Sigmoid colon (tissue), 7 donors: ENCODE data around the gene DGKI. TPM values are rescaled to one million over a fixed set of nuclear protein-coding genes. Genes with fewer than 3 reads are reported as not detected.

Source experiments
- DNase-seq: peaks from one replicate; pipeline ENCODE4 v3.0.0-alpha.2; 2019
- H3K27ac ChIP-seq, 4 donors: fragments of 200-600 bp; sonication (generic); one replicate each; pipeline ENCODE4 v1.5.1; 2016 to 2019; ENCODE audit warnings: mild to moderate bottlenecking in 1 of 4
- H3K27me3 ChIP-seq, 3 donors: fragments of 200-600 bp; sonication (generic); one replicate each; pipeline ENCODE4 v1.5.1; 2019; ENCODE audit warnings: mild to moderate bottlenecking in 1 of 3
- H3K36me3 ChIP-seq, 4 donors: fragments of 200-600 bp; sonication (generic); one replicate each; pipeline ENCODE4 v1.5.1; 2016 to 2019
- H3K4me1 ChIP-seq, 4 donors: fragments of 200-600 bp; sonication (generic); one replicate each; pipeline ENCODE4 v1.5.1; 2017 to 2019
- H3K4me3 ChIP-seq, 4 donors: fragments of 200-600 bp; sonication (generic); one replicate each; pipeline ENCODE4 v1.5.1; 2017 to 2019; ENCODE audit warnings: mild to moderate bottlenecking in 2 of 4, moderate library complexity in 1 of 4
- H3K9me3 ChIP-seq, 4 donors: fragments of 200-600 bp in 3 of 4; sonication (generic) in 3 of 4; one replicate each; pipeline versions ENCODE4 v1.5.1 to v1.6.1; 2013 to 2019
- EP300 ChIP-seq, 4 donors: sonication (generic); formaldehyde crosslinking; IDR thresholded peaks; one replicate each; pipeline ENCODE4 v1.6.1; 2017; ENCODE audit warnings: antibody characterized with exemption in 4 of 4
- POLR2A ChIP-seq, 2 donors: fragments of 450-650 bp; IDR thresholded peaks; one replicate each; pipeline ENCODE4 v1.6.1; 2016; ENCODE audit warnings: antibody characterized with exemption in 2 of 2, mild to moderate bottlenecking in 2 of 2, moderate library complexity in 2 of 2
- POLR2AphosphoS5 ChIP-seq, 4 donors: sonication (generic); formaldehyde crosslinking; IDR thresholded peaks; one replicate each; pipeline ENCODE4 v1.6.1; 2017; ENCODE audit warnings: antibody characterized with exemption in 4 of 4
- WGBS, 2 donors: extraction: QIAGEN DNeasy Blood & Tissue Kit; methylation state at CpG; one replicate each; pipeline ENCODE4 v1.1.7; 2013; 5-methylcytosine and 5-hydroxymethylcytosine counted together
- intact Hi-C: fragments of 100-400 bp; cut with DNase I; formaldehyde crosslinking; loops from one replicate; pipeline ENCODE4 v1.15.1; 2023
- polyA plus RNA-seq, 3 donors: library from polyadenylated mRNA; stranded (reverse); fragments of 200-250 nt; gene quantifications; one replicate each; pipeline ENCODE4 v1.2.3, GENCODE V29; 2013
- total RNA-seq, 4 donors: library from RNA; depleted of rRNA; stranded (reverse); fragments of >200 nt; gene quantifications; one replicate each; pipeline ENCODE4 v1.1.0, GENCODE V29; 2016
- TF ChIP-seq, protein P1 (sequence below), 4 experiments: fragments of 450-650 bp in 3 of 4; fragments of 200-600 bp in 1 of 4; IDR thresholded peaks; one replicate each; pipeline ENCODE4 v1.5.1; 2016 to 2019; ENCODE audit warnings: antibody characterized with exemption in 4 of 4, mild to moderate bottlenecking in 3 of 4, moderate library complexity in 2 of 4
- donor health status: healthy with polysubstance abuse.
- donor health status: Bipolar disorder and iron deficiency.
- donor health status: healthy.

Gene DGKI
- total and polyA plus RNA-seq, 7 donors, result 0.17 to 7.6 (median 1.0) TPM; not detected in 1

DNA sequence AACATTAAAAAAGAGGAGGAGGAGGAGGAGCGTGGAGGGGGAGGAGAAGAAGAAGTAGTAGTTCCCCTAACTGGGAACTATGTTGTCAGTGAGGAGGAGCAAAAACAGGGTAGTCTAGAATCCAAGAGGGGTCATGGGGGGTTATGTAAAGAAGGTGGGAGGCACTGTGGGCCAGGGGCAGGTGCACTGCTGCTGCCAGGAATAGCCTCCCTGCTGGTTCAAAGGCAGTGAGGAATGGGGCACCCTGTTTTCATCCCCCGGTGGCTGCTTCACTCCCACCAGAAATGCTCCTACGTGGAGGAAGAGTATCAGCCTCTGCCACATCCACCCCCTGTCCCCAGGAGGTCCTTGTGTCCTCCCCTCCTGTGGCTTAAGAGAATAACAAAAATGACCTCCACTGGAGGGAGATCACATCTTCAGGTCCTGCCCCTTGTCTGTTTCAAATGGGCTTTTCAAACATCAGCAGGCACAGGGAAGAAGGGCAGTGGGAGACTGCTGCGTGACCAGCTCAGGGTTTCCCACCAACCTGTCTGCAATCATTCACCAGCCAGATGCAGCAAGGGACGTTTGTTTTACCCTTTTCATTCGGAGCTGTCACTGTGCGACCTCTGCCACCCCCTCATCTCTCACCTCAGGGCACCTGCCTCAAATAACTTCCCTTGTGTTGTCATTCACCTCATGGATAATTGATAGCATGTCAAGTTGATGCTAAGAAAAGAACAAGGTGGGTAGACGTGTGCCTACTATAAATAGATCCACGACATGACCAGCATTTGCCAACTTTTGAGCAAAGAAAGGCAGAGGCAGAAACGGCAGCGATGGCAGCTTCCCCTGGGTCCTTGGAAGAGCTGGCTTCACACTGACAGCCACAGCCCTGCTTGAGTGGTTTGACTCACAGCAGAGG, 92.6 kb downstream of the DGKI start:
- no peak for DNase-seq
- Histone ChIP-seq H3K4me1 (peaks cover 0 to 9% (median 7%) of the 10 kb centered on the region in 4 donors), H3K9me3 (no peaks in the 10 kb centered on the region), H3K36me3 (no peaks in the 10 kb centered on the region), H3K4me3 (no peak overlapping the region), H3K27me3 (no peaks in the 10 kb centered on the region), H3K27ac (peak overlapping the region in 1 of 4 donors; percentile 47)
- 23 to 35% methylated on average over 11 of the region's 11 CpGs for WGBS, 2 donors
- intact Hi-C loops, result no loop called here
- TF ChIP-seq POLR2A (IDR thresholded peaks at IDR 0.05), result no peak

DNA sequence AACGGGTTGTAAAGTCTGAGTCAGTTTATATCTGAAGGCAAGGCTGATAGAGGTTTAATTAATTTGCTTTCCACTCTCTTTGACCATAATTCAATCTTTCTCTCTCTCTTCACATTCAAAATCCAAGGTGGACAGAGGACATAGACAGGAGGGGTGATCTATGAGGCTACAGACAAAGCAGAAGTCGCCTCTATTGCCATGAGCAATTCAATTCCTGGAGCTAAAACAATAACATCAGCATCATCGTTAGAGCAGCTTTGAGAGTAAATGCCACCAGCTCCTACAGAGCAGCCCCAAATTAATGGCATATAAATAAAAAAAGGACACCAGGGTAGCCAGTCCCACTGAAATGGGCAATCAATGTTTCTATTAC, 93.2 kb downstream of the DGKI start:
- intact Hi-C loops, result no loop called here
- no peaks in the 10 kb centered on the region for H3K36me3 ChIP-seq
- H3K27me3 ChIP-seq, result no peaks in the 10 kb centered on the region
- TF ChIP-seq POLR2AphosphoS5 (IDR thresholded peaks at IDR 0.05), result no peak
- H3K4me1 ChIP-seq, result peaks cover 0 to 9% (median 7%) of the 10 kb centered on the region in 4 donors
- 38 to 65% methylated on average over 3 of the region's 3 CpGs for WGBS, 2 donors
- H3K27ac ChIP-seq, result peak overlapping the region in 1 of 4 donors; percentile 47
- no peak for DNase-seq
- no peaks in the 10 kb centered on the region for H3K9me3 ChIP-seq
- H3K4me3 ChIP-seq, result no peak overlapping the region

DNA sequence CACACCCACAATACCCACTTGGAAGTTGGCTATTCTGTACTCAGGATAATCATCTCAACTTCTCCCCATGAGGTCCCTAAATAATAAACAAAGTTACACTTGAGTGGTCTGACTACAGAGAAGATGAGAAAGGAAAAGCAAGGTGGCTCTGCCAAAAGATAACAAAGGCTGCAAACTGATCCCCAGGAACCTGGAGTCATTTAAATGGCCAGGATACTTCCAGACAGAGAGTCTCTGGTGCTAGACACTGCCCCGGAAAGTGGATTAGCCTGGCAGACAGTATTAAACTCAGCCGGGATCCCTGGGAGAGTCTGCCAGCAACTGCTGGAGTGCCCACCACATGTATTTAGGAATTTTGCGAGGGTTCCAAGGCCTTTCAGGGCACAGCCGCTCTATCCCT, 93.7 kb downstream of the DGKI start:
- Histone ChIP-seq H3K27ac (no peak overlapping the region), H3K36me3 (no peaks in the 10 kb centered on the region), H3K9me3 (no peaks in the 10 kb centered on the region), H3K4me3 (no peak overlapping the region), H3K4me1 (peaks cover 0 to 9% (median 7%) of the 10 kb centered on the region in 4 donors), H3K27me3 (no peaks in the 10 kb centered on the region)
- intact Hi-C loops, result no loop called here
- WGBS, 2 donors, result 56 to 76% methylated on average over 4 of the region's 4 CpGs
- TF ChIP-seq POLR2A (IDR thresholded peaks at IDR 0.05) (no peak), EP300 (IDR thresholded peaks at IDR 0.05) (no peak), POLR2AphosphoS5 (IDR thresholded peaks at IDR 0.05) (no peak)
- TF ChIP-seq, protein P1, sequence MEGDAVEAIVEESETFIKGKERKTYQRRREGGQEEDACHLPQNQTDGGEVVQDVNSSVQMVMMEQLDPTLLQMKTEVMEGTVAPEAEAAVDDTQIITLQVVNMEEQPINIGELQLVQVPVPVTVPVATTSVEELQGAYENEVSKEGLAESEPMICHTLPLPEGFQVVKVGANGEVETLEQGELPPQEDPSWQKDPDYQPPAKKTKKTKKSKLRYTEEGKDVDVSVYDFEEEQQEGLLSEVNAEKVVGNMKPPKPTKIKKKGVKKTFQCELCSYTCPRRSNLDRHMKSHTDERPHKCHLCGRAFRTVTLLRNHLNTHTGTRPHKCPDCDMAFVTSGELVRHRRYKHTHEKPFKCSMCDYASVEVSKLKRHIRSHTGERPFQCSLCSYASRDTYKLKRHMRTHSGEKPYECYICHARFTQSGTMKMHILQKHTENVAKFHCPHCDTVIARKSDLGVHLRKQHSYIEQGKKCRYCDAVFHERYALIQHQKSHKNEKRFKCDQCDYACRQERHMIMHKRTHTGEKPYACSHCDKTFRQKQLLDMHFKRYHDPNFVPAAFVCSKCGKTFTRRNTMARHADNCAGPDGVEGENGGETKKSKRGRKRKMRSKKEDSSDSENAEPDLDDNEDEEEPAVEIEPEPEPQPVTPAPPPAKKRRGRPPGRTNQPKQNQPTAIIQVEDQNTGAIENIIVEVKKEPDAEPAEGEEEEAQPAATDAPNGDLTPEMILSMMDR (IDR thresholded peaks at IDR 0.05), result no peak
- DNase-seq, result no peak

DNA sequence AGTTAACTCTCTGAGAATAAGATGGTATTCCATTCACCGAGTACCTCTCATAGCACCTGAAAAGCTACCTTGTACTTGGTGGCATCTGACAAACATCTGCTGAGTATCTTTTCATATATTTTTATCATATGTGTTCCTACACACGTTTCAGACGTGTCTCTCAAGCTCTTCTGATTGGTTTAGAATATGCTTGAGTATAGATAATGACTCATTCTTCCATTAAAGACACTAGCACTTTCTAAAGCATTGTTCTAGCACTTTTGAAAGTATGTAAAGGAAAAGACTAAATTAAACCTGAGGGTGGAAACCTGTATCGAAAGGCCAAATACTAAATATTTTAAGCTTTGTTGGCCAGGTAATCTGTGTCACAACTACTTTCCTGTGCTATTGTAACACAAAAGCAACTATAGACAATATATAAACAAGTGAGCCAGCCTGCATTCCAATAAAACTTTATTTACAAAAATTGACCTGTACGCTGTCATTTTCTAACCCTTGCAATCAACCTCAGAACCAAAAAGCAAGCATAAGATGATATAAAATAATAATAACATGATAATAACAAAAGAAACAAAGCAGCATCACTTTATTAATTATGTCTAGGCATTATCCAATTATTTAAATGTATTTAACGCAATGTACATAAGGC, 95.3 kb downstream of the DGKI start:
- Histone ChIP-seq H3K27ac (no peak overlapping the region), H3K9me3 (no peaks in the 10 kb centered on the region), H3K36me3 (no peaks in the 10 kb centered on the region), H3K27me3 (no peaks in the 10 kb centered on the region), H3K4me1 (peaks cover 0 to 9% (median 7%) of the 10 kb centered on the region in 4 donors), H3K4me3 (no peak overlapping the region)
- no peak for TF ChIP-seq EP300 (IDR thresholded peaks at IDR 0.05)
- no peak for TF ChIP-seq POLR2A (IDR thresholded peaks at IDR 0.05)
- TF ChIP-seq, protein P1 (IDR thresholded peaks at IDR 0.05), result no peak
- DNase-seq, result no peak
- intact Hi-C loops, result no loop called here
- WGBS, 2 donors, result 74 to 87% methylated on average over 6 of the region's 6 CpGs

DNA sequence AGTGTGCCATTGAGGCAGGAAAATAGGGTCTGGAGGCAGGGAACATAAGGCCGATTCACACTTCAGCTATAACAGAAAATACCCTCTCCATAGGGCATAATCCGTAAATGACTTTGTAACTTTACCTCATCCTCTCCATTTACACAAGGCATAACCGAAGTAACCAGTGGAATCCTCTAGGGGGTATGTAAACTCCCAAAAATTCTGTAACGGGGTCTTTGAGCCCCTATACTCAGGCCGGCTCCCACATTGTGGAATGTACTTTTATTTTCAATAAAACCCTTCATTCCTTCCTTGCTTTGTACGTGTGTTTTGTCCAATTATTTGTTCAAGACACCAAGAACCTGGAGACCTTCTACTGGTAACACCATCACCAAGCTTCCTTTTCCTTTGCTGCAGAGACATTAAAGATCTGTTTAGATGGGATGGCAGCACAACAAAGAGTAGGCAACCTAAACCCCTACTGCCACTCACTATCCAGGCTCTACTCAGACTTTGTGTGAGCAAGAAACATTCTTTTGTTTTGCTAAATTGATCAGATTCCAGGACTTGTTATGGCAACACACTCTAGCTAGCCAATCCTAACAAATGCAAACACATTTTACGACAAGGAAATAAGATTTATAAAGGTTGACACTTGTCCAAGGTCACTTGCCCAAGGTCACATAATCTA, 99.3 kb downstream of the DGKI start:
- Histone ChIP-seq H3K9me3 (no peaks in the 10 kb centered on the region), H3K27ac (no peak overlapping the region), H3K4me1 (no peaks in the 10 kb centered on the region), H3K4me3 (no peak overlapping the region), H3K27me3 (no peaks in the 10 kb centered on the region), H3K36me3 (no peaks in the 10 kb centered on the region)
- 55 to 76% methylated on average over 7 of the region's 7 CpGs for WGBS, 2 donors
- intact Hi-C loops, result no loop called here
- TF ChIP-seq POLR2A (IDR thresholded peaks at IDR 0.05), result no peak
- TF ChIP-seq, protein P1 (IDR thresholded peaks at IDR 0.05), result no peak
- no peak for TF ChIP-seq POLR2AphosphoS5 (IDR thresholded peaks at IDR 0.05)
- no peak for TF ChIP-seq EP300 (IDR thresholded peaks at IDR 0.05)
- DNase-seq, result no peak
